ENCODE results near the gene MRPL49.
"Not testable (repeated sequence)": the region's sequence is repeated elsewhere in the genome, so short reads cannot be mapped to it uniquely, and the experiment has no call there.

- TF ChIP-seq CTCF (conservative IDR thresholded peaks at IDR 0.05); ZFX (IDR thresholded peaks at IDR 0.05): not testable (repeated sequence)
Observed at GRCh38 chr11:65174571-65175010, 52.5 kb downstream of the MRPL49 start.
